HepG2 (cell line): ENCODE results near the gene TBKBP1. TPM values are rescaled to one million over a fixed set of nuclear protein-coding genes. Genes with fewer than 3 reads are reported as not detected.

Experiments used
- ATAC-seq: fragments of 200-7000 bp; cut with Tn5 transposase; 3 replicates; pipeline ENCODE4 v1.9.1; 2020; ENCODE audit warnings: mild to moderate bottlenecking, moderate library complexity
- BruUV-seq: library from RNA; stranded (reverse); fragments of 400-500 nt; replicated peaks from 2 replicates; lab custom pipeline; 2021; lab: Mats Ljungman, UMichigan
- CTCF ChIA-PET: fragments of 300-600 bp; formaldehyde crosslinking; extraction: SDS; loops from one replicate; lab custom pipeline; 2021; ENCODE audit warnings: low total read pairs, inconsistent platforms, low intra/inter-chr PET ratio; lab: Yijun Ruan, JAX
- POLR2A ChIA-PET: fragments of 350-600 bp; sonication (Branson Sonifier 250); formaldehyde crosslinking; loops from one replicate; lab custom pipeline; 2020; ENCODE audit warnings: antibody characterized with exemption, inconsistent platforms; lab: Yijun Ruan, JAX
- DNase-seq: peaks from one replicate; pipeline ENCODE4 v3.0.0-alpha.2; 2015; ENCODE audit warnings: low spot score
- FAIRE-seq: peaks from 3 replicates; lab custom pipeline; 2011; peaks lifted over from hg19 to GRCh38; lab: Jason Lieb, UNC
- H2AFZ ChIP-seq: one replicate; pipeline ENCODE4 v1.6.1; 2011; ENCODE audit warnings: low read length, inconsistent platforms
- H3K27ac ChIP-seq: fragments of 300-600 bp; 3 replicates; pipeline ENCODE4 v1.8.0; 2011; ENCODE audit warnings: mixed run types, mild to moderate bottlenecking, mixed read lengths, low read length, inconsistent platforms; ENCODE audit not compliant: insufficient read depth; ENCODE audit errors: extremely low read length
- H3K27me3 ChIP-seq, 2 experiments: fragments of 200-600 bp in 1 of 2; 2 replicates in 1 of 2; 3 replicates in 1 of 2; pipeline versions ENCODE4 v1.6.0 to v1.8.0; 2011; ENCODE audit warnings: low read length in 2 of 2, mild to moderate bottlenecking in 2 of 2, moderate library complexity in 2 of 2, inconsistent platforms in 1 of 2; ENCODE audit not compliant: insufficient read depth in 2 of 2, control insufficient read depth in 1 of 2
- H3K36me3 ChIP-seq, 2 experiments: fragments of 200-600 bp in 1 of 2; replicated peaks in 1 of 2; 2 replicates in 1 of 2; 3 replicates in 1 of 2; pipeline versions ENCODE4 v1.5.1 to v1.8.0; 2011; ENCODE audit warnings: low read length in 2 of 2, inconsistent platforms in 1 of 2; ENCODE audit not compliant: insufficient read depth in 2 of 2, control insufficient read depth in 1 of 2
- H3K4me1 ChIP-seq: 2 replicates; pipeline ENCODE4 v1.5.1; 2012; ENCODE audit warnings: low read length, inconsistent platforms; ENCODE audit not compliant: insufficient read depth
- H3K4me2 ChIP-seq: 2 replicates; pipeline ENCODE4 v1.6.0; 2011; ENCODE audit warnings: low read depth, low read length, inconsistent platforms
- H3K4me3 ChIP-seq, 3 experiments: fragments of 200-600 bp in 1 of 3; sonication (generic), shearing (Covaris generic) in 1 of 3; replicated peaks in 1 of 3; 2 replicates each; pipeline ENCODE4 v1.5.1; 2011 to 2016; ENCODE audit warnings: low read length in 3 of 3, inconsistent platforms in 2 of 3, low read depth in 2 of 3, mild to moderate bottlenecking in 2 of 3, control low read depth in 1 of 3, mixed read lengths in 1 of 3; ENCODE audit not compliant: insufficient read depth in 1 of 3
- H3K79me2 ChIP-seq: one replicate; pipeline ENCODE4 v1.6.1; 2011; ENCODE audit warnings: low read length, inconsistent platforms; ENCODE audit not compliant: insufficient read depth
- H3K9ac ChIP-seq: 2 replicates; pipeline ENCODE4 v1.6.0; 2011; ENCODE audit warnings: mild to moderate bottlenecking, low read depth, low read length, inconsistent platforms; ENCODE audit not compliant: insufficient read depth
- H3K9me3 ChIP-seq: 2 replicates; pipeline ENCODE4 v1.5.1; 2012; ENCODE audit warnings: mild to moderate bottlenecking, low read length
- H4K20me1 ChIP-seq: 2 replicates; pipeline ENCODE4 v1.6.0; 2011; ENCODE audit warnings: inconsistent platforms, mild to moderate bottlenecking, low read length, moderate library complexity; ENCODE audit not compliant: insufficient read depth
- SIX4 ChIP-seq: sonication (generic); formaldehyde crosslinking; IDR thresholded peaks from 2 replicates; pipeline ENCODE4 v1.4.0; 2020; ENCODE audit warnings: missing genetic modification reagents
- YEATS4 ChIP-seq: sonication (generic); formaldehyde crosslinking; IDR thresholded peaks from 2 replicates; pipeline ENCODE4 v1.4.0; 2020; ENCODE audit warnings: missing genetic modification reagents, borderline replicate concordance
- ZNF207 ChIP-seq: fragments of 450-650 bp; IDR thresholded peaks from 2 replicates; pipeline ENCODE4 v1.6.1; 2016; ENCODE audit warnings: antibody characterized with exemption, borderline replicate concordance
- ZNF543 ChIP-seq: sonication (generic); formaldehyde crosslinking; IDR thresholded peaks from 2 replicates; pipeline ENCODE4 v1.4.0; 2020; ENCODE audit warnings: mild to moderate bottlenecking, missing genetic modification reagents
- WGBS: methylation state at CpG from one replicate; pipeline ENCODE4 v1.1.6; 2017; ENCODE audit warnings: low lambda C conversion rate; 5-methylcytosine and 5-hydroxymethylcytosine counted together
- in situ Hi-C: cut with HindIII; loops from 2 replicates; pipeline ENCODE4 v1.10.0; 2017; ENCODE audit warnings: low pct_unique_long_range_greater_than_20kb; ENCODE audit not compliant: extremely low pct_ligation_motif_present
- intact Hi-C: fragments of 100-400 bp; cut with micrococcal nuclease; formaldehyde crosslinking; loops from one replicate; pipeline ENCODE4 v1.10.0; 2022; ENCODE audit not compliant: unreplicated experiment
- polyA plus RNA-seq, 8 experiments: library from polyadenylated mRNA; depleted of rRNA in 3 of 8; stranded (reverse) in 7 of 8; unstranded in 1 of 8; fragments of >200 nt; fragmentation: Illumina TruSeq in 4 of 8; extraction: Trizol in 4 of 8; gene quantifications; 2 replicates each; pipeline versions ENCODE4 v1.2.1 to v1.2.3, GENCODE V29; 2011 to 2016; ENCODE audit warnings: low read depth in 4 of 8, missing spikeins in 1 of 8, mixed read lengths in 1 of 8; ENCODE audit not compliant: insufficient read depth in 1 of 8
- total RNA-seq, 5 experiments: library from RNA; depleted of rRNA; stranded (reverse); fragments of >200 nt; fragmentation: Illumina TruSeq; extraction: Trizol; gene quantifications; 2 replicates each; pipeline ENCODE4 v1.2.3, GENCODE V29; 2016; ENCODE audit warnings: low read depth in 1 of 5
- TF ChIP-seq, protein P1 (sequence below): sonication (generic); formaldehyde crosslinking; IDR thresholded peaks from 2 replicates; pipeline ENCODE4 v1.4.0; 2020; ENCODE audit warnings: missing genetic modification reagents, mild to moderate bottlenecking, borderline replicate concordance
- TF ChIP-seq, protein P2 (sequence below), 2 experiments: sonication (generic) in 1 of 2; formaldehyde crosslinking in 1 of 2; IDR thresholded peaks; 2 replicates each; pipeline versions ENCODE4 v1.5.1 to v1.6.1; 2011 to 2020; ENCODE audit warnings: borderline replicate concordance in 1 of 2, low read depth in 1 of 2, low read length in 1 of 2, mild to moderate bottlenecking in 1 of 2, missing genetic modification reagents in 1 of 2, moderate library complexity in 1 of 2

Gene TBKBP1
- total and polyA plus RNA-seq, 2 of the 13 experiments (the other 11 are each of a cell fraction or from before 2014, with no cell fraction given), result 2.6 to 7.0 TPM

DNA sequence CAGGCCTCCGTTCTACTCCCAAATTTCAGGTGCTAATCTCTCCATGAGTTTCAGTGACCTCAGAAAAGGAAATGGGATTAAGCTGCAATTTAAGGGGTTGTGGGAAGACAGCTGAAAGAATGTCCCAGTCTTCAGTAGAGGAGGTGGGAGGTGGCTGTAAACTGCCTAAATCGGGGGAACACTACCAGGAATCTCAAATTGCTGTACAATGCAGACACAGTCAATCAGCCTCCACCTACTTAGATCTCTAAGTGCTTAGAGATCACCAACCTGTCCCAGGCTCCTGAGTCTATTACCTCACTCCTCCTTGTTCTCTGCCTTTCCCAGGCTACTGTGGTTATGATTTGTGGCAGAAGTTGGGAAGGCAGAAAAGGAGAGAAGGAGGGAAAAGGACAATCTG lies 30.7 kb downstream of the TBKBP1 start:
- BruUV-seq, result no TSS peak
- Histone ChIP-seq H4K20me1 (no peaks in the 10 kb centered on the region; the same call in 1 of the 2 replicates), H3K9me3 (no peaks in the 10 kb centered on the region), H3K27me3 (peaks cover 30 to 95% of the 10 kb centered on the region in 2 experiments), H3K4me2 (no peak overlapping the region), H3K4me3 (no peak overlapping the region), H2AFZ (no peak overlapping the region), H3K4me1 (0 out of 2 replicates have a peak, but pooled peaks cover 9% of the 10 kb centered on the region), H3K36me3 (no peaks in the 10 kb centered on the region), H3K9ac (no peak overlapping the region), H3K27ac (no peak overlapping the region), H3K79me2 (no peaks in the 10 kb centered on the region)
- DNase-seq, result no peak
- CTCF ChIA-PET, result no interaction called here
- no peak for FAIRE-seq
- POLR2A ChIA-PET, result no interaction called here
- no peak for TF ChIP-seq ZNF207
- TF ChIP-seq, protein P1, sequence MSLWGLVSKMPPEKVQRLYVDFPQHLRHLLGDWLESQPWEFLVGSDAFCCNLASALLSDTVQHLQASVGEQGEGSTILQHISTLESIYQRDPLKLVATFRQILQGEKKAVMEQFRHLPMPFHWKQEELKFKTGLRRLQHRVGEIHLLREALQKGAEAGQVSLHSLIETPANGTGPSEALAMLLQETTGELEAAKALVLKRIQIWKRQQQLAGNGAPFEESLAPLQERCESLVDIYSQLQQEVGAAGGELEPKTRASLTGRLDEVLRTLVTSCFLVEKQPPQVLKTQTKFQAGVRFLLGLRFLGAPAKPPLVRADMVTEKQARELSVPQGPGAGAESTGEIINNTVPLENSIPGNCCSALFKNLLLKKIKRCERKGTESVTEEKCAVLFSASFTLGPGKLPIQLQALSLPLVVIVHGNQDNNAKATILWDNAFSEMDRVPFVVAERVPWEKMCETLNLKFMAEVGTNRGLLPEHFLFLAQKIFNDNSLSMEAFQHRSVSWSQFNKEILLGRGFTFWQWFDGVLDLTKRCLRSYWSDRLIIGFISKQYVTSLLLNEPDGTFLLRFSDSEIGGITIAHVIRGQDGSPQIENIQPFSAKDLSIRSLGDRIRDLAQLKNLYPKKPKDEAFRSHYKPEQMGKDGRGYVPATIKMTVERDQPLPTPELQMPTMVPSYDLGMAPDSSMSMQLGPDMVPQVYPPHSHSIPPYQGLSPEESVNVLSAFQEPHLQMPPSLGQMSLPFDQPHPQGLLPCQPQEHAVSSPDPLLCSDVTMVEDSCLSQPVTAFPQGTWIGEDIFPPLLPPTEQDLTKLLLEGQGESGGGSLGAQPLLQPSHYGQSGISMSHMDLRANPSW (CRISPR knock-in tag), result no peak
- no peak for TF ChIP-seq YEATS4 (CRISPR knock-in tag)
- TF ChIP-seq, protein P2, sequence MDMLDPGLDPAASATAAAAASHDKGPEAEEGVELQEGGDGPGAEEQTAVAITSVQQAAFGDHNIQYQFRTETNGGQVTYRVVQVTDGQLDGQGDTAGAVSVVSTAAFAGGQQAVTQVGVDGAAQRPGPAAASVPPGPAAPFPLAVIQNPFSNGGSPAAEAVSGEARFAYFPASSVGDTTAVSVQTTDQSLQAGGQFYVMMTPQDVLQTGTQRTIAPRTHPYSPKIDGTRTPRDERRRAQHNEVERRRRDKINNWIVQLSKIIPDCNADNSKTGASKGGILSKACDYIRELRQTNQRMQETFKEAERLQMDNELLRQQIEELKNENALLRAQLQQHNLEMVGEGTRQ (IDR thresholded peaks at IDR 0.05; ENCODE audit: low read depth, low read length), result no peak
- TF ChIP-seq, protein P2 (CRISPR knock-in tag; IDR thresholded peaks at IDR 0.05; ENCODE audit: borderline replicate concordance), result no peak
- no peak for TF ChIP-seq SIX4
- TF ChIP-seq ZNF543 (CRISPR knock-in tag), result no peak
- intact Hi-C loops, result no loop called here
- WGBS, result 22% methylated on average over 2 of the region's 2 CpGs
- in situ Hi-C loops, result no loop called here
- ATAC-seq, result no peak
